HEK293 (cell line): ENCODE data around the gene PKLR.

ENCODE experiments used
- CTCF ChIA-PET: fragments of 350-600 bp; formaldehyde crosslinking; extraction: SDS; loops from one replicate; lab custom pipeline; 2021; ENCODE audit warnings: antibody characterized with exemption; lab: Yijun Ruan, JAX
- POLR2A ChIA-PET: fragments of 300-600 bp; formaldehyde crosslinking; extraction: SDS; loops from one replicate; lab custom pipeline; 2020; ENCODE audit warnings: antibody characterized with exemption, inconsistent platforms; lab: Yijun Ruan, JAX
- H3K27ac ChIP-seq: fragments of 200-500 bp; sonication (Bioruptor generic); 2 replicates; pipeline ENCODE4 v1.5.1; 2014; ENCODE audit warnings: low read depth, low read length, control low read depth, inconsistent platforms; ENCODE audit errors: extremely low read depth
- H3K36me3 ChIP-seq, 2 experiments: fragments of 200-500 bp in 1 of 2; sonication (Bioruptor generic) in 1 of 2; 1 replicate in 1 of 2; 2 replicates in 1 of 2; pipeline ENCODE4 v1.5.1; 2014 to 2017; ENCODE audit warnings: inconsistent platforms in 2 of 2, low read length in 2 of 2; ENCODE audit not compliant: control insufficient read depth in 2 of 2, insufficient read depth in 1 of 2
- H3K4me1 ChIP-seq: fragments of 200-500 bp; sonication (Bioruptor generic); 2 replicates; pipeline ENCODE4 v1.5.1; 2014; ENCODE audit warnings: mild to moderate bottlenecking, low read length, inconsistent platforms; ENCODE audit not compliant: control insufficient read depth, insufficient read depth
- H3K4me3 ChIP-seq: 2 replicates; pipeline ENCODE4 v1.5.1; 2011; ENCODE audit warnings: low read depth, mild to moderate bottlenecking, control low read depth, low read length, moderate library complexity
- H3K9me3 ChIP-seq: fragments of 200-500 bp; sonication (Bioruptor generic); 2 replicates; pipeline ENCODE4 v1.5.1; 2014; ENCODE audit warnings: low read depth, low read length, inconsistent platforms; ENCODE audit not compliant: control insufficient read depth, insufficient read depth
- GFI1B ChIP-seq: fragments of 450-650 bp; formaldehyde crosslinking; IDR thresholded peaks from 2 replicates; pipeline ENCODE4 v1.5.1; 2016; ENCODE audit warnings: missing biosample characterization, missing genetic modification characterization
- GLIS1 ChIP-seq: fragments of 450-650 bp; formaldehyde crosslinking; IDR thresholded peaks from 2 replicates; pipeline ENCODE4 v1.5.1; 2016; ENCODE audit warnings: missing biosample characterization, missing genetic modification characterization
- KLF7 ChIP-seq: fragments of 450-650 bp; formaldehyde crosslinking; IDR thresholded peaks from 2 replicates; pipeline ENCODE4 v1.5.1; 2016; ENCODE audit warnings: missing biosample characterization, missing genetic modification characterization, borderline replicate concordance
- MYNN ChIP-seq: fragments of 450-650 bp; formaldehyde crosslinking; IDR thresholded peaks from 2 replicates; pipeline ENCODE4 v1.5.1; 2016; ENCODE audit warnings: missing biosample characterization, missing genetic modification characterization, borderline replicate concordance
- REPIN1 ChIP-seq: fragments of 450-650 bp; formaldehyde crosslinking; IDR thresholded peaks from 2 replicates; pipeline ENCODE4 v1.5.1; 2017; ENCODE audit warnings: missing biosample characterization, missing genetic modification characterization, low read depth
- REST ChIP-seq: fragments of 450-650 bp; formaldehyde crosslinking; IDR thresholded peaks from 2 replicates; pipeline ENCODE4 v1.5.1; 2016; ENCODE audit warnings: missing biosample characterization, missing genetic modification characterization
- SCRT2 ChIP-seq: fragments of 450-650 bp; formaldehyde crosslinking; IDR thresholded peaks from 2 replicates; pipeline ENCODE4 v1.5.1; 2016; ENCODE audit warnings: missing biosample characterization, missing genetic modification characterization
- SETDB1 ChIP-seq: IDR thresholded peaks from one replicate; pipeline ENCODE4 v1.6.1; 2017; ENCODE audit warnings: mild to moderate bottlenecking, low read length, moderate library complexity, mixed read lengths; ENCODE audit not compliant: insufficient read length
- SP7 ChIP-seq: fragments of 450-650 bp; formaldehyde crosslinking; IDR thresholded peaks from 2 replicates; pipeline ENCODE4 v1.5.1; 2016; ENCODE audit warnings: missing biosample characterization, missing genetic modification characterization
- TRIM28 ChIP-seq: IDR thresholded peaks from 2 replicates; pipeline ENCODE4 v1.6.1; 2011; ENCODE audit warnings: low read length, control low read depth, borderline replicate concordance
- YY1 ChIP-seq: fragments of 450-650 bp; formaldehyde crosslinking; IDR thresholded peaks from 2 replicates; pipeline ENCODE4 v1.5.1; 2018; ENCODE audit warnings: missing biosample characterization, missing genetic modification characterization
- YY2 ChIP-seq: fragments of 450-650 bp; formaldehyde crosslinking; IDR thresholded peaks from 2 replicates; pipeline ENCODE4 v1.5.1; 2016; ENCODE audit warnings: missing biosample characterization, missing genetic modification characterization
- ZBTB17 ChIP-seq: fragments of 450-650 bp; formaldehyde crosslinking; IDR thresholded peaks from 2 replicates; pipeline ENCODE4 v1.5.1; 2016; ENCODE audit warnings: missing biosample characterization, missing genetic modification characterization
- ZBTB8A ChIP-seq: fragments of 450-650 bp; formaldehyde crosslinking; IDR thresholded peaks from 2 replicates; pipeline ENCODE4 v1.5.1; 2016; ENCODE audit warnings: missing biosample characterization, missing genetic modification characterization
- ZNF112 ChIP-seq: fragments of 450-650 bp; formaldehyde crosslinking; IDR thresholded peaks from 2 replicates; pipeline ENCODE4 v1.5.0; 2017; ENCODE audit warnings: missing biosample characterization, missing genetic modification characterization
- ZNF133 ChIP-seq: fragments of 450-650 bp; formaldehyde crosslinking; IDR thresholded peaks from 2 replicates; pipeline ENCODE4 v1.5.1; 2016; ENCODE audit warnings: missing biosample characterization, missing genetic modification characterization
- ZNF146 ChIP-seq: fragments of 450-650 bp; formaldehyde crosslinking; IDR thresholded peaks from 2 replicates; pipeline ENCODE4 v1.5.1; 2016; ENCODE audit warnings: missing biosample characterization, missing genetic modification characterization
- ZNF184 ChIP-seq: fragments of 450-650 bp; IDR thresholded peaks from 2 replicates; pipeline ENCODE4 v1.5.1; 2018; ENCODE audit warnings: missing biosample characterization, mild to moderate bottlenecking, missing genetic modification characterization
- ZNF391 ChIP-seq: fragments of 450-650 bp; formaldehyde crosslinking; IDR thresholded peaks from 2 replicates; pipeline ENCODE4 v1.5.1; 2016; ENCODE audit warnings: low read depth, missing biosample characterization, missing genetic modification characterization, borderline replicate concordance
- ZNF398 ChIP-seq: fragments of 450-650 bp; formaldehyde crosslinking; IDR thresholded peaks from 2 replicates; pipeline ENCODE4 v1.5.1; 2017; ENCODE audit warnings: missing biosample characterization, missing genetic modification characterization
- ZNF404 ChIP-seq: fragments of 450-650 bp; formaldehyde crosslinking; IDR thresholded peaks from 2 replicates; pipeline ENCODE4 v1.5.1; 2017; ENCODE audit warnings: missing biosample characterization, missing genetic modification characterization
- ZNF580 ChIP-seq: fragments of 450-650 bp; formaldehyde crosslinking; IDR thresholded peaks from 2 replicates; pipeline ENCODE4 v1.5.1; 2016; ENCODE audit warnings: missing biosample characterization, missing genetic modification characterization
- ZNF639 ChIP-seq: fragments of 450-650 bp; formaldehyde crosslinking; IDR thresholded peaks from 2 replicates; pipeline ENCODE4 v1.5.1; 2016; ENCODE audit warnings: missing biosample characterization, missing genetic modification characterization
- ZNF707 ChIP-seq: fragments of 450-650 bp; formaldehyde crosslinking; IDR thresholded peaks from 2 replicates; pipeline ENCODE4 v1.5.1; 2016; ENCODE audit warnings: missing biosample characterization, missing genetic modification characterization
- ZNF768 ChIP-seq: fragments of 450-650 bp; formaldehyde crosslinking; IDR thresholded peaks from 2 replicates; pipeline ENCODE4 v1.5.1; 2018; ENCODE audit warnings: missing biosample characterization, mild to moderate bottlenecking, missing genetic modification characterization
- ZNF785 ChIP-seq: fragments of 450-650 bp; formaldehyde crosslinking; IDR thresholded peaks from 2 replicates; pipeline ENCODE4 v1.5.1; 2016; ENCODE audit warnings: missing biosample characterization, missing genetic modification characterization
- ZSCAN23 ChIP-seq: fragments of 450-650 bp; formaldehyde crosslinking; IDR thresholded peaks from 2 replicates; pipeline ENCODE4 v1.5.1; 2016; ENCODE audit warnings: missing biosample characterization, missing genetic modification characterization

PKLR gene

GRCh38 chr1:155241841-155242264 is 59.4 kb downstream of the PKLR start (continued):
- peak; percentile 76; the same call in 1 of the 2 replicates for TF ChIP-seq REST (tag by site-specific recombination)

GRCh38 chr1:155241069-155241679 is 60.1 kb downstream of the PKLR start:
- CTCF ChIA-PET, result interaction anchor here (1.2 to 2.1 kb wide), 4 partner anchors 9 to 34 kb away, joined by 4 to 15 read pairs (median 5); no protein-coding TSS in a partner anchor
- Histone ChIP-seq H3K27ac (no peak overlapping the region), H3K4me1 (peaks cover 5% of the 10 kb centered on the region; the same call in 1 of the 2 replicates), H3K36me3 (peaks cover 0 to 31% of the 10 kb centered on the region in 2 experiments; a peak in 2 of 3 replicates), H3K9me3 (no peaks in the 10 kb centered on the region), H3K4me3 (peak overlapping the region; percentile 41)
- POLR2A ChIA-PET, result interaction anchor here (0.6 to 1.6 kb wide), 7 partner anchors 14 to 82 kb away, joined by 3 to 6 read pairs (median 3); partner anchors contain the start of genes CLK2 and KRTCAP2
- TF ChIP-seq GFI1B (tag by site-specific recombination) (no peak), ZSCAN23 (tag by site-specific recombination) (no peak), YY2 (no peak), REPIN1 (tag by site-specific recombination) (no peak), SP7 (peak; percentile 67), ZNF580 (tag by site-specific recombination) (peak; percentile 70; the same call in 1 of the 2 replicates), ZNF146 (tag by site-specific recombination) (no peak), ZNF391 (tag by site-specific recombination) (no peak), TRIM28 (no peak), YY1 (tag by site-specific recombination) (peak; percentile 93), ZBTB8A (peak; percentile 58), SCRT2 (tag by site-specific recombination) (peak; percentile 31; the same call in 1 of the 2 replicates), GLIS1 (tag by site-specific recombination) (no peak), ZNF404 (no peak), ZNF707 (no peak), SETDB1 (no peak), ZNF768 (no peak), ZNF112 (tag by site-specific recombination) (no peak), ZNF398 (no peak), ZNF133 (tag by site-specific recombination) (no peak), ZNF639 (tag by site-specific recombination) (peak; percentile 60), KLF7 (tag by site-specific recombination) (no peak), ZBTB17 (peak; percentile 96), ZNF184 (tag by site-specific recombination) (0 out of 2 replicates have a peak, but pooled peaks have one; percentile 52), MYNN (tag by site-specific recombination) (no peak), ZNF785 (no peak)
